ENCODE data around the gene CHIA. TPM values are rescaled to one million over a fixed set of nuclear protein-coding genes. Genes with fewer than 3 reads are reported as not detected.

The CHIA gene
- total RNA-seq, 4 donors from 2014 or later: not detected

DNA sequence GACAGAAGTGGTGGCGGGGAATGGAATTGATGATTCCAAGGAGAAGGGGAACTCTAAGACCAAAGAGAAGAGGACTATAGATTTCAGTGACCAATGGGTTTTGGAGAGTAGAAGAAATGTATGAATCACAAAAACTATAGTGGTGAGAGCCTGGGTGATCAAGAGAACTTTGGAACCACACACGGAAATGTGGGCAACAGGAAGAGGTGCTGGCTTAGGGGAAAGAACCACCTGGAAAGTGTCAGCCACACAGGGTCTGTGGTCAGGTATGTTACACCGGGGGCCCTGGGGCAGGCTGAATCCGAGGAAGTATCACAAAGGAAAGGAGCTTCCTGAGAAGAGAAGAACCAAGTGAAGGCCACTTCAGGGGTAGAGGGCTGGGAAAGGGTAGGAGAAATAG is 11.5 kb upstream of the CHIA start:
- in situ Hi-C loops (cut with MboI; ENCODE audit: low sequenced_read_pairs in 4 of 4) (no loop called here), intact Hi-C loops (cut with DNase I; ENCODE audit: low total_unique reads) (no loop called here)

DNA sequence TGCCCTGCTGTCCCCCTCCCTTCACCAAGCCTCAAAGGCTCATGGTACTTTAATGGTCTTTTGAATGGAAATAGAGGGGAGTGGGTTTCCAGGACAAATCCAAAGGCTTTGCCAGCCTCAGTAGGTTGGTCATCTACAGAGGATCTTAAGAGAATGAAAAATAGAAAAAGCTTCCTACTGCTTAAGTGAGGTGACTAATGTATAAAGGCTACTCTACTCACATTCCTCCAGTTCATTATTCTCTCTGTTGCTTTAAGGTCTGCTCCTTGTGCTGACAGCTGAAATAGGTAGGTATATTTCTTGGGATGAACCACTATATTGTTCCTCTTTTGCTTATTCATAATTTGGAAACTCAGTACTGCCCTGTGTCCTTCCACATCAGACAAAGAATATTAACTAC is 10.4 kb upstream of the CHIA start:
- DNase-seq: no peak
- Histone ChIP-seq H3K27ac (no peak overlapping the region), H3K36me3 (no peaks in the 10 kb centered on the region), H3K4me3 (no peak overlapping the region), H3K4me1 (no peaks in the 10 kb centered on the region), H3K9me3 (no peaks in the 10 kb centered on the region), H3K27me3 (no peaks in the 10 kb centered on the region)
- in situ Hi-C loops (cut with MboI; ENCODE audit: low sequenced_read_pairs in 4 of 4): no loop called here
- no peak for TF ChIP-seq POLR2A (IDR thresholded peaks at IDR 0.05)
- TF ChIP-seq, protein P1, sequence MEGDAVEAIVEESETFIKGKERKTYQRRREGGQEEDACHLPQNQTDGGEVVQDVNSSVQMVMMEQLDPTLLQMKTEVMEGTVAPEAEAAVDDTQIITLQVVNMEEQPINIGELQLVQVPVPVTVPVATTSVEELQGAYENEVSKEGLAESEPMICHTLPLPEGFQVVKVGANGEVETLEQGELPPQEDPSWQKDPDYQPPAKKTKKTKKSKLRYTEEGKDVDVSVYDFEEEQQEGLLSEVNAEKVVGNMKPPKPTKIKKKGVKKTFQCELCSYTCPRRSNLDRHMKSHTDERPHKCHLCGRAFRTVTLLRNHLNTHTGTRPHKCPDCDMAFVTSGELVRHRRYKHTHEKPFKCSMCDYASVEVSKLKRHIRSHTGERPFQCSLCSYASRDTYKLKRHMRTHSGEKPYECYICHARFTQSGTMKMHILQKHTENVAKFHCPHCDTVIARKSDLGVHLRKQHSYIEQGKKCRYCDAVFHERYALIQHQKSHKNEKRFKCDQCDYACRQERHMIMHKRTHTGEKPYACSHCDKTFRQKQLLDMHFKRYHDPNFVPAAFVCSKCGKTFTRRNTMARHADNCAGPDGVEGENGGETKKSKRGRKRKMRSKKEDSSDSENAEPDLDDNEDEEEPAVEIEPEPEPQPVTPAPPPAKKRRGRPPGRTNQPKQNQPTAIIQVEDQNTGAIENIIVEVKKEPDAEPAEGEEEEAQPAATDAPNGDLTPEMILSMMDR (IDR thresholded peaks at IDR 0.05 in 4 of 5, conservative IDR thresholded peaks at IDR 0.05 in 1 of 5): no peak
- no peak for ATAC-seq
- intact Hi-C loops (cut with DNase I; ENCODE audit: low total_unique reads): no loop called here

More for the DNA sequence above, 11.5 kb upstream of the CHIA start:
- DNase-seq (no peak), ATAC-seq (no peak)
- TF ChIP-seq, protein P1 (IDR thresholded peaks at IDR 0.05 in 4 of 5, conservative IDR thresholded peaks at IDR 0.05 in 1 of 5): no peak
- no peak for TF ChIP-seq POLR2A (IDR thresholded peaks at IDR 0.05)
- Histone ChIP-seq H3K36me3 (no peaks in the 10 kb centered on the region), H3K9me3 (no peaks in the 10 kb centered on the region), H3K27ac (no peak overlapping the region), H3K4me3 (no peak overlapping the region), H3K27me3 (no peaks in the 10 kb centered on the region), H3K4me1 (no peaks in the 10 kb centered on the region)

DNA sequence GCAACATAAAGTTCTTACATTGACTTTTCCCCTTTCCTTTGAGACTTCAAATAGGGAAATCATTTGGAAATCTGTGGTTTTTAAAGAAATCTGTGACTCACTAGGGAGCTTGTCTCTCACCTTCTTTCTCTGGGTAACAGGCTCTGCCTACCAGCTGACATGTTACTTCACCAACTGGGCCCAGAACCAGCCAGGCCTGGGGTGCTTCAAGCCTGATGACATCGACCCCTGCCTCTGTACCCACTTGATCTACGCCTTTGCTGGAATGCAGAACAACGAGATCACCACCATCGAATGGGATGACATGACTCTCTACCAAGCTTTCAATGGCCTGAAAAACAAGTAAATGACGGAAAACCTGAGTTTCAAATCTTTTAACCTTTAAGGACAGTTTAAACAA is 9.2 kb upstream of the CHIA start:
- in situ Hi-C loops (cut with MboI; ENCODE audit: low sequenced_read_pairs in 4 of 4) (no loop called here), intact Hi-C loops (cut with DNase I; ENCODE audit: low total_unique reads) (no loop called here)
- Histone ChIP-seq H3K36me3 (no peaks in the 10 kb centered on the region), H3K27me3 (no peaks in the 10 kb centered on the region), H3K4me1 (no peaks in the 10 kb centered on the region), H3K9me3 (no peaks in the 10 kb centered on the region), H3K27ac (no peak overlapping the region), H3K4me3 (no peak overlapping the region)
- no peak for ATAC-seq
- no peak for DNase-seq
- TF ChIP-seq, protein P1 (IDR thresholded peaks at IDR 0.05 in 4 of 5, conservative IDR thresholded peaks at IDR 0.05 in 1 of 5): no peak
- TF ChIP-seq POLR2A (IDR thresholded peaks at IDR 0.05): no peak

DNA sequence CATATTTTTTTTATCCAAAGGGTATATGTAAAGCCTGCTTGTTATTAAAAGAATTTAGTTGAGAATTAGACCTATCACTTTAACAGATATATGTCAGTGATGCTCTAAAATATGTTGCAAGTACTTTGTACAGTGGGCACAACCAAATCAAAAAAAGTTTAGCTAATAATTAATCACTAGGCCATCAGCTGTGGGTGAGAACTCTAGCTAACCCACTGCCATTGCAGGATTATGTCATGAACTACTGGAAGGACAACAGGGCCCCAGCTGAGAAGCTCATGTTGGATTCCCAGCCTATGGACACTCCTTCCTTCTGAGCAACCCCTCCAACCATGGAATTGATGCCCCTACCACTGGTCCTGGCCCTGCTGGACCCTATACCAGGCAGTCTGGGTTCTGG is 6.8 kb upstream of the CHIA start:
- Histone ChIP-seq H3K4me1 (no peaks in the 10 kb centered on the region), H3K27me3 (no peaks in the 10 kb centered on the region), H3K9me3 (no peaks in the 10 kb centered on the region), H3K27ac (no peak overlapping the region), H3K4me3 (no peak overlapping the region), H3K36me3 (no peaks in the 10 kb centered on the region)
- no peak for TF ChIP-seq POLR2A (IDR thresholded peaks at IDR 0.05)
- TF ChIP-seq, protein P1 (IDR thresholded peaks at IDR 0.05 in 4 of 5, conservative IDR thresholded peaks at IDR 0.05 in 1 of 5): no peak
- in situ Hi-C loops (cut with MboI; ENCODE audit: low sequenced_read_pairs in 4 of 4): no loop called here
- DNase-seq (no peak), ATAC-seq (no peak)
- intact Hi-C loops (cut with DNase I; ENCODE audit: low total_unique reads): no loop called here

DNA sequence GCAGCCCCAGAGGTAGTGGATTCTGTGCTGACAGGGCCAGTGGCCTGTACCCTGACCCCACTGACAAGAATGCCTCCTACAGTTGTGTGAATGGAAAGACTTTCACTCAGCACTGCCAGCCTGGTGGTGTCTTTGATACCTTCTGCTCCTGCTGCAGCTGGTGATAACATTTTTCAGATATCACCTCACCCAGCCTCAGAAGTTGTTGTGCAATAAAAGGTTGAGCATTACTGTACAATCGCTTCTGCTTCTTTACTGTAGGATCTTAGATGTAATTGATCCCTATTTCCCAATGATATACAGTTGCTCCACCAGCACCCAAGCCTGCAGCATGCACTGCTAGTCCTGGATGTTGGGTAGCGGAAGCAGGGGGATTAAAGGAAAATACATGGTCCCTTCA is 4.8 kb upstream of the CHIA start:
- Histone ChIP-seq H3K9me3 (no peaks in the 10 kb centered on the region), H3K36me3 (no peaks in the 10 kb centered on the region), H3K27ac (no peak overlapping the region), H3K4me3 (no peak overlapping the region), H3K4me1 (no peaks in the 10 kb centered on the region), H3K27me3 (no peaks in the 10 kb centered on the region)
- no peak for DNase-seq
- TF ChIP-seq, protein P1 (IDR thresholded peaks at IDR 0.05 in 4 of 5, conservative IDR thresholded peaks at IDR 0.05 in 1 of 5): no peak
- no peak for TF ChIP-seq POLR2A (IDR thresholded peaks at IDR 0.05)
- intact Hi-C loops (cut with DNase I; ENCODE audit: low total_unique reads) (no loop called here), in situ Hi-C loops (cut with MboI; ENCODE audit: low sequenced_read_pairs in 4 of 4) (no loop called here)
- no peak for ATAC-seq
